IPS DF 6.9 (cell line): ENCODE results near the gene SYCE1.
"Not testable (repeated sequence)": the region's sequence is repeated elsewhere in the genome, so short reads cannot be mapped to it uniquely, and the experiment has no call there.

Source experiments
- DNase-seq: peaks from one replicate; pipeline ENCODE4 v3.0.0-alpha.2; 2013; ENCODE audit warnings: low read depth, low spot score
- H3K27ac ChIP-seq: one replicate; pipeline ENCODE4 v1.5.1; 2013; ENCODE audit warnings: low read length, control low read depth
- H3K27me3 ChIP-seq: 2 replicates; pipeline ENCODE4 v1.6.1; 2013; ENCODE audit warnings: mild to moderate bottlenecking, low read length; ENCODE audit not compliant: control insufficient read depth, insufficient read depth
- H3K36me3 ChIP-seq: 2 replicates; pipeline ENCODE4 v1.6.1; 2013; ENCODE audit warnings: low read length; ENCODE audit not compliant: control insufficient read depth, insufficient read depth
- H3K4me1 ChIP-seq: 2 replicates; pipeline ENCODE4 v1.6.1; 2013; ENCODE audit warnings: low read length; ENCODE audit not compliant: control insufficient read depth, insufficient read depth
- H3K4me3 ChIP-seq: 2 replicates; pipeline ENCODE4 v1.5.1; 2013; ENCODE audit warnings: mild to moderate bottlenecking, low read length
- H3K9me3 ChIP-seq: 2 replicates; pipeline ENCODE4 v1.6.1; 2013; ENCODE audit warnings: low read length, inconsistent platforms; ENCODE audit not compliant: control insufficient read depth, insufficient read depth
- WGBS: extraction: QIAGEN DNeasy Blood & Tissue Kit; methylation state at CpG from one replicate; pipeline ENCODE4 v1.1.7; 2013; ENCODE audit warnings: mixed read lengths, missing lambda C conversion rate; ENCODE audit not compliant: insufficient read length, insufficient coverage; 5-methylcytosine and 5-hydroxymethylcytosine counted together

Gene SYCE1

DNA sequence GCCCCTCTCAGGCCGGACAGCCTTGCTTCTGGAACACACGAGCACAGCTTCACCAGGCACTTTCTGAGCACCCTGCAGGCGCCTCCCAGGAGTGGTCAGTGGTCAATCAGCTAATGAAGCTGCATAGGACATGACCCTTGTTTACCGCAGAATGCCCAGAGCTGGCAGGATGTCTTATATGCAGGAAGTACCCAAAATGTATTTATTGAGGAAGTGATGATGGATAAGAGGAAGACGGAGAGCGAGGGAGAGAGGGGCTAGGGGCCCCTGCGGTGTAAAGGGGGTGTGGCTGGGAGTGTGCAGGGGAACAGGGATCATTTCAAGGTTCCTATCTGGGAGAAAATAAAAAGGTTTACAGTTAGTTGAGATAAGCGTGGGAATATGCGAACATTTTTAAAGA is 34.9 kb downstream of the SYCE1 start:
- WGBS = 100% methylated on average over 2 of the region's 9 CpGs
- Histone ChIP-seq H3K36me3 (no peaks in the 10 kb centered on the region; the same call in 1 of the 2 replicates), H3K4me3 (no peak overlapping the region), H3K27ac (no peak overlapping the region), H3K9me3 (peaks cover 32% of the 10 kb centered on the region), H3K27me3 (no peaks in the 10 kb centered on the region), H3K4me1 (no peaks in the 10 kb centered on the region)
- DNase-seq = no peak

DNA sequence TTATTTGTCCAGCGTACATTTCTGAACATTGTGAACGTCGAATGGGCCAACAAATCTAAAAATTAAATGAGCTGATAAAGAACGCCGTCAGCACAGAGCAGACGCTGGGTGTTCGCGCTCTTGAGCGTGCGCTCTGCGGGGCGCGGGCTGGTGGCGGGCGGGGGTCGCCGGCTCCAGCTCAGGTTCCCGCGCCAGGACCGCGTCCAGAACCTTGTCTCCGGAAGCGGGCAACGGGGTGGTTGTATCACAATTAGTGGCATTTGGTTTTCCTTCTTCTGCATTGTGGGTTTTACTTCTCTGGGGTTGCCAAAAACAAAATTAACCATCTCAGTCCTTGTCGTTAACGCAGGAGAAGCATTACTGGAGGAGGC is 35.8 kb downstream of the SYCE1 start:
- Histone ChIP-seq H3K36me3 (no peaks in the 10 kb centered on the region; the same call in 1 of the 2 replicates), H3K9me3 (peaks cover 32% of the 10 kb centered on the region), H3K4me3 (no peak overlapping the region), H3K27ac (no peak overlapping the region), H3K4me1 (no peaks in the 10 kb centered on the region), H3K27me3 (no peaks in the 10 kb centered on the region)
- DNase-seq = no peak
- WGBS = no CpG with 5 or more reads among the region's 26 CpGs

DNA sequence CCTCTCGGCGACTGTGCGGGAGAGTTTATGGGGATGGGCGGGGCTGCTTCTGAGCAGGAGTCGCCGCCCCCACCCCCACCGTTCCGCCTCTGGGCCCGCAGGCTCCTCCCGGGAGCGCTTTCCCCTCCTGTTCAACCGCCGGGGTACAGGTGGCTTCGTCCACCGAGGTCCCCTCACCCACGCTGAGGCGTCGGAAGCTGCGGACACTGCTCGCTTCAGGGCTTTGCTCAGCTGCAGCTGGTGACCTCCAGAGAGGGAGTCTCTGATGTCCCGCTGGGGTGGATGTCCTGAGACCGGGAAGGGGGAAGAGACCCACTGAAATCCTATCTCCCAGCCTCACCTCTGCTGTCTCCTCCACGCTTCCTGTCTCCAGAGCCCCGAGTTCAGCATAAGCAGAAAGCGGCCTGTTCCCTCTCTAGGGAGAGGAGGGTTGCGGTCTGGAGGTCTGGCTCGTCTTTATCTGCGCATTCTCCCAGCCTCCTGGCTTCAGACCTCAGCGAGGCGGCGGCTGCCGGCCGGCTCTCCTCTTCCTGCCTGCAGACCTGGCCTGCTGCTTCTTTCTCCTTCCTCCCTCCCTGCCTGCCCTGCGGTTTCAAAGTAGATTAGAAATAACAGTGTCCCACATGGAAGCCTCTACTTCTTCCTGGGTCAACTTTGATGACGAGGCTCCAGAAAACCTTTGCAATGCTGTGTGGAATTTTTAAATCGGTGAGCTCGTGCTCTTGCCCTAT is 36.4 kb downstream of the SYCE1 start:
- WGBS = no CpG with 5 or more reads among the region's 37 CpGs

DNA sequence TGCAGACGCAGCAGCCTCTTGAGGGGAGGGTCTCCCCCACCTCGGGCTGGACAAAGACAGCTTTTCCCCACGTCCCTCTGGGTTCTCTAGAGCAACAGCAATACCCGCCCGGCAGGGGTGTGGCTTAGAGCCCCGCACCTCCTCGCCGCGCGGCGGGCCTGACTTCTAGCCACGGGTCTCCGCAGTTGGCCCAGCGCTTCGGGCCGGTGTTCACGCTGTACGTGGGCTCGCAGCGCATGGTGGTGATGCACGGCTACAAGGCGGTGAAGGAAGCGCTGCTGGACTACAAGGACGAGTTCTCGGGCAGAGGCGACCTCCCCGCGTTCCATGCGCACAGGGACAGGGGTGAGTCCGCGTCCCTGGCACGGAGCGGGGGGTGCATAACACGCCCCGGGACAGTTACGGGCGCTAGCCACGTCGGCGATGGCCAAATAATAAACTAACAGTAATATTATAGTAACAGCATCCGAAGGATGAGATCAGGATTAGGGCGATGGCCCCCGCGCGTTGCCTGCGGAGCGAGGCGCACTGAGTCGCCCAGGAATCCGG is 37.0 kb downstream of the SYCE1 start:
- no peak for DNase-seq
- WGBS = no CpG with 5 or more reads among the region's 50 CpGs
- Histone ChIP-seq H3K4me1 (no peaks in the 10 kb centered on the region), H3K4me3 (no peak overlapping the region), H3K27ac (no peak overlapping the region), H3K27me3 (no peaks in the 10 kb centered on the region), H3K36me3 (no peaks in the 10 kb centered on the region; the same call in 1 of the 2 replicates), H3K9me3 (peaks cover 25% of the 10 kb centered on the region)

More for the DNA sequence above, 36.4 kb downstream of the SYCE1 start:
- no peak for DNase-seq
- Histone ChIP-seq H3K27ac (no peak overlapping the region), H3K9me3 (peaks cover 28% of the 10 kb centered on the region), H3K4me3 (no peak overlapping the region), H3K4me1 (no peaks in the 10 kb centered on the region), H3K36me3 (no peaks in the 10 kb centered on the region; the same call in 1 of the 2 replicates), H3K27me3 (no peaks in the 10 kb centered on the region)

DNA sequence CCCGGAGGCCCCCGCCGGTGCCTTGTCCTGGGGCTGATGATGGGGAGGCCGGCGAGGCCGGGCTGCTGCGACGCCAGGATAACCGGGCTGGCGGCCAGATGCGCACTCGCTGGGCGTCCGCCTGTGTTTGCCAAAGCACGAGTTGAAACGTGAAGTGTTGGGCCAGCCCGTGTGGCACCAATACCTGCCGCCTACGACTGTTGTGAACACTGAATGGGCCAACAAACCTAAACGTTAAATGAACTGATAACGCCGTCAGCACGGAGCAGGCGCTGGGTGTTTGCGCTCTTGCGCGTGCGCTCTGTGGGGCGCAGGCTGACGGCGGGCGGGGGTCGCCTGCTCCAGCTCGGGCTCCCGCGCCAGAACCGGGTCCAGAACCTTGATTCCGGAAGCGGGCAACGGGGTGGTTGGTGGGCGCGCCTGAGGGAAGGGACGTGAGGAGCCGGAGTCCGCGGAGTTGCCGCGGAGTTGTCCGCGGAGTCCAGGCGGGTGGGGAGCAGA is 37.6 kb downstream of the SYCE1 start:
- Histone ChIP-seq H3K9me3 (peaks cover 19% of the 10 kb centered on the region), H3K4me3 (no peak overlapping the region), H3K27me3 (no peaks in the 10 kb centered on the region), H3K36me3 (no peaks in the 10 kb centered on the region; the same call in 1 of the 2 replicates), H3K27ac (no peak overlapping the region), H3K4me1 (no peaks in the 10 kb centered on the region)
- WGBS = no CpG with 5 or more reads among the region's 51 CpGs
- no peak for DNase-seq

DNA sequence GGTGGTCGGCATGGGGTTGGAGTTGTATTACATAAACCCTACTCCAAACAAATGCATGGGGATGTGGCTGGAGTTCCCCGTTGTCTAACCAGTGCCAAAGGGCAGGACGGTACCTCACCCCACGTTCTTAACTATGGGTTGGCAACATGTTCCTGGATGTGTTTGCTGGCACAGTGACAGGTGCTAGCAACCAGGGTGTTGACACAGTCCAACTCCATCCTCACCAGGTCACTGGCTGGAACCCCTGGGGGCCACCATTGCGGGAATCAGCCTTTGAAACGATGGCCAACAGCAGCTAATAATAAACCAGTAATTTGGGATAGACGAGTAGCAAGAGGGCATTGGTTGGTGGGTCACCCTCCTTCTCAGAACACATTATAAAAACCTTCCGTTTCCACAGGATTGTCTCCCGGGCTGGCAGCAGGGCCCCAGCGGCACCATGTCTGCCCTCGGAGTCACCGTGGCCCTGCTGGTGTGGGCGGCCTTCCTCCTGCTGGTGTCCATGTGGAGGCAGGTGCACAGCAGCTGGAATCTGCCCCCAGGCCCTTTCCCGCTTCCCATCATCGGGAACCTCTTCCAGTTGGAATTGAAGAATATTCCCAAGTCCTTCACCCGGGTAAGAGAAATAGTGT is 38.3 kb downstream of the SYCE1 start, which contains the start of gene CYP2E1:
Gene CYP2E1, plus strand, starts transcription at position 407 of the 632 bp plus-strand sequence. Its CDS starts 33 bp downstream, at position 440.
- WGBS = no CpG with 5 or more reads among the region's 16 CpGs
- no peak for DNase-seq
- H3K27me3 ChIP-seq = no peaks in the 10 kb centered on the region
- no peaks in the 10 kb centered on the region for H3K4me1 ChIP-seq
- H3K27ac ChIP-seq = no peak within 1 kb of the TSS
- no peaks in the 10 kb centered on the region; the same call in 1 of the 2 replicates for H3K36me3 ChIP-seq
- H3K9me3 ChIP-seq = peaks cover 17% of the 10 kb centered on the region
- H3K4me3 ChIP-seq = no peak within 1 kb of the TSS

DNA sequence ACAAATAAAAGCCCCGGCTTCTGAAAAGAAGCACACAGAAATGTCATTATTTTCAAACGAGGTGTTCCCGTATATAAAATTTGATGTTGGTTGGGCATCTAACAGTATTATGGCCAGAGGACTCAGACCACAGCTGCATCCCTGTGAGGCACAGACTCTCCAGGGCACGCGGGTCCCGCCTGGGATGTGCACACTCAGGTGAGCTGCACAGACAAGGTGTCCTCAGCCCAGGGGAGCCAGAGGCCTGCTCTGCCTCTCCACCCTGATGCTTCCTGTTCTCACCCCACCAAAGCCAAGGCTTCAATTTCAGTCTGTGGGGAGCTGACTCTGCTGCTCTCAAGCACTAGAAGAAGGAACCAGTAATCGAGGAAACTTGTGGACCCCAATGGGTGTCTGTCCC is 39.9 kb downstream of the SYCE1 start:
- Histone ChIP-seq H3K9me3 (peaks cover 15% of the 10 kb centered on the region), H3K4me1 (no peaks in the 10 kb centered on the region), H3K27ac (no peak overlapping the region), H3K4me3 (no peak overlapping the region), H3K27me3 (no peaks in the 10 kb centered on the region), H3K36me3 (no peaks in the 10 kb centered on the region; the same call in 1 of the 2 replicates)
- no CpG with 5 or more reads among the region's 7 CpGs for WGBS
- no peak for DNase-seq

DNA sequence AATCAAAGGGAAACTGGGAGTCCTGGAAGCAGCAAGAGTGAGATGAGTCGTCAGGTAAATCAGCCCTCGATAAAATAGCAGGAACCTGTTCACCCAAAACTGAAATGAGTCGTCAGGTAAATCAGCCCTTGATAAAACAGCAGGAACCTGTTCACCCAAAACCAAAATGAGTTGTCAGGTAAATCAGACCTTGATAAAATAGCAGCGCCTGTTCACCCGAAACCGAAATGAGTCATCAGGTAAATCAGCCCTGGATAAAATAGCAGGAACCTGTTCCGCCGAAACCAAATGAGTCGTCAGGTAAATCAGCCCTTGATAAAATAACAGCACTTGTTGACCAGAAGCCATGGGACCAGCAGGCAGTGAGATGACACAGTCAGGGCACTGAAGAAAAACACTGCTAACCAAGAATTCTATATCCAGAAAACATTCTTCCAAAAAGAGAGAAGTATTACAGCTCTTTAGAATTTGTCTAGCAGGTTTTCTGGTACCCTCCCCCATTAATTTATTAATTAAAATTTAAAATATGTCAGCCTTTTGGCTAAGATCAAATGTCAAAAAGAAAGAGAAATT is 41.7 kb downstream of the SYCE1 start:
- Histone ChIP-seq H3K27me3 (no peaks in the 10 kb centered on the region), H3K9me3 (peaks cover 6% of the 10 kb centered on the region), H3K36me3 (no peaks in the 10 kb centered on the region; the same call in 1 of the 2 replicates), H3K4me1 (no peaks in the 10 kb centered on the region), H3K27ac (no peak overlapping the region), H3K4me3 (no peak overlapping the region)
- DNase-seq = no peak
- no CpG with 5 or more reads among the region's 9 CpGs for WGBS

DNA sequence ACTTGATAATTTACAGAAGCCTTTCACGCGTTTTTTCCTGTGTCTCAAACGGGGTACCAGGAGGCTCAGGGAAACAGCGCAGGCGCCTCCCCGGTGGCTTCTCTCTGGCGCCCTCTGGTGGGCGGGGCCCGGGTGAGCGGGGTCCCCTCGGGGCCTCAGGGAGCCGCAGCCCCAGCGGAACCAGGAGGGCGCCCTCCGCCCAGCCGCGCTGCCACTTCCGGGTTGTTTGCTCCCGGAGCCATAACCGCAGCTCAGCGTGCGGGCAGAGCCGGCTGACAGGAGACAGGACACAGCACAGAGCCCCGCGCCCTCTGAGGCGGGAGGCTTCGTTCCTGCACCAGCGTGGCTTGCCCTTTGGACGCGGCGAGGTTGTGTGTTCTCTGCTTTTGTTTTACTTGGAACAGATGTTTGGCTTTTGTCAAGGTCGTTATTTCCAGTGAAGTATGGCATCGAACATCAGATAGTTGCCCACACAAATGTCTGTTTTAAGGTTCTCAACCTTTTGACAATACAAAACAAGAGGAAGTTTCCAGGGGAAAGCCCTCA is 45.1 kb downstream of the SYCE1 start:
- Histone ChIP-seq H3K27me3 (no peaks in the 10 kb centered on the region), H3K4me1 (no peaks in the 10 kb centered on the region), H3K27ac (no peak overlapping the region), H3K36me3 (no peaks in the 10 kb centered on the region), H3K9me3 (peaks cover 5% of the 10 kb centered on the region), H3K4me3 (no peak overlapping the region)
- DNase-seq = no peak
- WGBS = no CpG with 5 or more reads among the region's 33 CpGs

DNA sequence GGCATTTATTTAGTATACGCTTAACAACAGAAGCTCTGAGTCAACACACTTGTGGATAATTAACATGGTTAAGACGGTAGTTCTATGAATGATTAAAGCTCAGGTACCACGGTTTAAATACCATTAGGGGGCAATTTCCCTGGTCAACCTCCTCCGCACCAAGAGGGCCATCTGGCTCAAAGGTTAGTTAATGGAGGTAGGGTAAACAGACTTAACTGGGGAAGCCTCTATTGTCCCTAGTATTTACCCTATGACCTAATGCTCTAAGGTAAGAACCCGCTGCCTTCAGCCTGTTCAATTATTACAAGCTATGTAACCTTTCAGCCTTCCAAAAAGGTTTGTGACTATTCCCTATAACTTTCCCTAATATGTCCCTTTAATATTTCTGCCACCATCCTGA is 46.9 kb downstream of the SYCE1 start:
- not testable (repeated sequence) for H3K4me3 ChIP-seq, DNase-seq, H3K4me1 ChIP-seq, H3K27me3 ChIP-seq, H3K27ac ChIP-seq, H3K9me3 ChIP-seq, H3K36me3 ChIP-seq
- no CpG with 5 or more reads among the region's 5 CpGs for WGBS
